ENCODE results near the gene GLG1. TPM values are rescaled to one million over a fixed set of nuclear protein-coding genes. Genes with fewer than 3 reads are reported as not detected.

Gene GLG1
- polyA plus RNA-seq, 2 of the 4 experiments (the other 2 are of a cell fraction): 51.9 to 90.6 TPM

DNA sequence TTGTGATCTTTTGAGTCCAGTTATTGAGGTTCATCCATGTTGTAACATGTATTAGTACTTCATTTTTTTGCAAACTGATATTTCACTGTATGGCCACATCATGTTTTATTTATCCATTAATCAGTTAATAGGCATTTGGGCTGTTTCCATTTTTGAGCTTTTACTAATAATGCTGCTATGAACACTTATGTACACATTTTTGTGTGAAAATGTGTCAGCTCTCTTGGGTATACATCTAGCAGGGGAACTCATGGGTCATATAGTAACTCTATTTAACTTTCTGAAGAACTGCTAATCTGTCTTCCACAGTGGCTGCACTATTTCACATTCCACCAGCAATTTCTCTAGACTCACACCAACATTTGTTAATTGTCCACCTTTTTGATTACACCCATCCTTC, 82.0 kb downstream of the GLG1 start:
- no peaks in the 10 kb centered on the region for H3K4me1 ChIP-seq
- FAIRE-seq (no peak), DNase-seq (ENCODE audit: low read depth in 1 of 2, low spot score in 1 of 2) (no peak), ATAC-seq (no peak)
- peaks cover 5% of the 10 kb centered on the region; the same call in 1 of the 3 replicates for H3K9me3 ChIP-seq
- ChIA-PET CTCF (no interaction called here), POLR2A (no interaction called here)
- H3K4me2 ChIP-seq: no peak overlapping the region
- no peak overlapping the region for H3K4me3 ChIP-seq
- TF ChIP-seq EHF (CRISPR knock-in tag; IDR thresholded peaks at IDR 0.05) (no peak), NR3C1 (IDR thresholded peaks at IDR 0.05) (no peak), MAZ (IDR thresholded peaks at IDR 0.05; ENCODE audit: borderline replicate concordance, low read depth, low read length) (no peak), HOXA7 (CRISPR knock-in tag; IDR thresholded peaks at IDR 0.05) (no peak), ZSCAN20 (CRISPR knock-in tag; IDR thresholded peaks at IDR 0.05) (no peak), NFE2L2 (conservative IDR thresholded peaks at IDR 0.05; ENCODE audit: low read length) (no peak), GATA3 (IDR thresholded peaks at IDR 0.05; ENCODE audit: borderline replicate concordance) (no peak), ZC3H11A (IDR thresholded peaks at IDR 0.05) (no peak), FOXS1 (CRISPR knock-in tag; IDR thresholded peaks at IDR 0.05) (no peak), CBX8 (IDR thresholded peaks at IDR 0.05) (no peak), POLR2AphosphoS2 (conservative IDR thresholded peaks at IDR 0.05; ENCODE audit: low read length) (no peak), SREBF2 (IDR thresholded peaks at IDR 0.05) (no peak), FOSL2 (IDR thresholded peaks at IDR 0.05) (no peak), FOSL2 (CRISPR knock-in tag; IDR thresholded peaks at IDR 0.05) (no peak), HOXB13 (CRISPR knock-in tag; IDR thresholded peaks at IDR 0.05; ENCODE audit: low read depth) (no peak)
- TF ChIP-seq, protein P1, sequence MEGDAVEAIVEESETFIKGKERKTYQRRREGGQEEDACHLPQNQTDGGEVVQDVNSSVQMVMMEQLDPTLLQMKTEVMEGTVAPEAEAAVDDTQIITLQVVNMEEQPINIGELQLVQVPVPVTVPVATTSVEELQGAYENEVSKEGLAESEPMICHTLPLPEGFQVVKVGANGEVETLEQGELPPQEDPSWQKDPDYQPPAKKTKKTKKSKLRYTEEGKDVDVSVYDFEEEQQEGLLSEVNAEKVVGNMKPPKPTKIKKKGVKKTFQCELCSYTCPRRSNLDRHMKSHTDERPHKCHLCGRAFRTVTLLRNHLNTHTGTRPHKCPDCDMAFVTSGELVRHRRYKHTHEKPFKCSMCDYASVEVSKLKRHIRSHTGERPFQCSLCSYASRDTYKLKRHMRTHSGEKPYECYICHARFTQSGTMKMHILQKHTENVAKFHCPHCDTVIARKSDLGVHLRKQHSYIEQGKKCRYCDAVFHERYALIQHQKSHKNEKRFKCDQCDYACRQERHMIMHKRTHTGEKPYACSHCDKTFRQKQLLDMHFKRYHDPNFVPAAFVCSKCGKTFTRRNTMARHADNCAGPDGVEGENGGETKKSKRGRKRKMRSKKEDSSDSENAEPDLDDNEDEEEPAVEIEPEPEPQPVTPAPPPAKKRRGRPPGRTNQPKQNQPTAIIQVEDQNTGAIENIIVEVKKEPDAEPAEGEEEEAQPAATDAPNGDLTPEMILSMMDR (IDR thresholded peaks at IDR 0.05): no peak
- TF ChIP-seq, protein P2, sequence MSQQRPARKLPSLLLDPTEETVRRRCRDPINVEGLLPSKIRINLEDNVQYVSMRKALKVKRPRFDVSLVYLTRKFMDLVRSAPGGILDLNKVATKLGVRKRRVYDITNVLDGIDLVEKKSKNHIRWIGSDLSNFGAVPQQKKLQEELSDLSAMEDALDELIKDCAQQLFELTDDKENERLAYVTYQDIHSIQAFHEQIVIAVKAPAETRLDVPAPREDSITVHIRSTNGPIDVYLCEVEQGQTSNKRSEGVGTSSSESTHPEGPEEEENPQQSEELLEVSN (IDR thresholded peaks at IDR 0.05; ENCODE audit: borderline replicate concordance, low read depth): no peak
- H3K27ac ChIP-seq: no peak overlapping the region

DNA sequence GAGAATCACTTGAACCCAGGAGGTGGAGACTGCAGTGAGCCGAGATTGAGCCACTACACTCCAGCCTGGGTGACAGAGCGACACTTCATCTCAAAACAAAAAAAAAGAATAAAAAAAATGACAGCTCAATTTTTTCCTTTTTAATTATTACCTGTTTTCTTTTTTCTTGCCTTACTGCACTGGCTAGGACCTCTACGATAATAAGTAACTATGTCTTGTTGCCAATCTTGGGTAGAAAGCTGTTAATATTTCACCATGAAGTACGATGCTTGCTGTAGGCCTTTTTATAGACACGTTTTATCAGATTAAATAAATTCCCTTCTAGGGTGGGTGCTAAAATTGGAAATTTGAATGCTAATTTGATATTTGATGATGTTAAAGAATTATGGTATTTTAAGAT, 82.8 kb downstream of the GLG1 start:
- no peak overlapping the region for H3K4me3 ChIP-seq
- ChIA-PET POLR2A (no interaction called here), CTCF (interaction anchor here (0.7 kb wide), 1 partner anchor 88 kb away, joined by 3 read pairs; no protein-coding TSS in a partner anchor)
- FAIRE-seq (no peak), ATAC-seq (no peak), DNase-seq (ENCODE audit: low read depth in 1 of 2, low spot score in 1 of 2) (no peak)
- peaks cover 5% of the 10 kb centered on the region; the same call in 1 of the 3 replicates for H3K9me3 ChIP-seq
- H3K27ac ChIP-seq: no peak overlapping the region
- 88% methylated on average over 5 of the region's 5 CpGs for WGBS (ENCODE audit: missing lambda C conversion rate)
- H3K4me1 ChIP-seq: no peaks in the 10 kb centered on the region
- TF ChIP-seq MAZ (IDR thresholded peaks at IDR 0.05; ENCODE audit: borderline replicate concordance, low read depth, low read length) (no peak), SREBF2 (IDR thresholded peaks at IDR 0.05) (no peak), RAD21 (conservative IDR thresholded peaks at IDR 0.05 in 1 of 2, IDR thresholded peaks at IDR 0.05 in 1 of 2) (no peak), MYC (IDR thresholded peaks at IDR 0.05; ENCODE audit: borderline replicate concordance, low read length) (no peak), CBX8 (IDR thresholded peaks at IDR 0.05) (no peak), SMC3 (IDR thresholded peaks at IDR 0.05) (no peak), ZC3H11A (IDR thresholded peaks at IDR 0.05) (no peak), ZSCAN20 (CRISPR knock-in tag; IDR thresholded peaks at IDR 0.05) (no peak), EHF (CRISPR knock-in tag; IDR thresholded peaks at IDR 0.05) (no peak), ZNF302 (CRISPR knock-in tag; IDR thresholded peaks at IDR 0.05) (no peak), POLR2AphosphoS2 (conservative IDR thresholded peaks at IDR 0.05; ENCODE audit: low read length) (no peak)
- TF ChIP-seq, protein P3, sequence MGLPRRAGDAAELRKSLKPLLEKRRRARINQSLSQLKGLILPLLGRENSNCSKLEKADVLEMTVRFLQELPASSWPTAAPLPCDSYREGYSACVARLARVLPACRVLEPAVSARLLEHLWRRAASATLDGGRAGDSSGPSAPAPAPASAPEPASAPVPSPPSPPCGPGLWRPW (IDR thresholded peaks at IDR 0.05): no peak
- TF ChIP-seq, protein P4, sequence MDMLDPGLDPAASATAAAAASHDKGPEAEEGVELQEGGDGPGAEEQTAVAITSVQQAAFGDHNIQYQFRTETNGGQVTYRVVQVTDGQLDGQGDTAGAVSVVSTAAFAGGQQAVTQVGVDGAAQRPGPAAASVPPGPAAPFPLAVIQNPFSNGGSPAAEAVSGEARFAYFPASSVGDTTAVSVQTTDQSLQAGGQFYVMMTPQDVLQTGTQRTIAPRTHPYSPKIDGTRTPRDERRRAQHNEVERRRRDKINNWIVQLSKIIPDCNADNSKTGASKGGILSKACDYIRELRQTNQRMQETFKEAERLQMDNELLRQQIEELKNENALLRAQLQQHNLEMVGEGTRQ (IDR thresholded peaks at IDR 0.05): no peak
- H3K4me2 ChIP-seq: no peak overlapping the region

All from A549 (cell line).